Measurements from ENCODE around the gene TP53INP2. TPM values are rescaled to one million over a fixed set of nuclear protein-coding genes. Genes with fewer than 3 reads are reported as not detected.
A peak's percentile ranks its signal among the peaks of the same experiment; 100 is the strongest.

Gene TP53INP2
- total RNA-seq, 1 experiment from 2014 or later, result 7.1 TPM

GRCh38 chr20:34675993-34676641, 28.0 kb upstream of the TP53INP2 start:
- BruUV-seq (replicated peaks), result TSS peak; percentile 75
- Histone ChIP-seq H3K27ac (ENCODE audit: low read depth, low read length) (peak overlapping the region; percentile 55), H3K27me3 (ENCODE audit: insufficient read depth, low read length) (no peaks in the 10 kb centered on the region), H3K9ac (ENCODE audit: low read length) (peak overlapping the region; percentile 75), H3K4me3 (replicated peaks in 1 of 2; ENCODE audit: low read depth in 1 of 2, low read length in 2 of 2) (peak overlapping the region; percentile 76 to 87), H2AFZ (ENCODE audit: low read depth, low read length, poor library complexity, severe bottlenecking) (no peak overlapping the region), H3K4me2 (ENCODE audit: low read length) (peak overlapping the region; percentile 89), H3K79me2 (ENCODE audit: insufficient read depth, low read length) (peaks cover 21% of the 10 kb centered on the region), H3K9me3 (ENCODE audit: control insufficient read depth in 1 of 2, insufficient read depth in 1 of 2, low read depth in 1 of 2, low read length in 2 of 2) (no peaks in the 10 kb centered on the region), H3K4me1 (ENCODE audit: control insufficient read depth in 1 of 2, insufficient read depth in 2 of 2, low read length in 2 of 2) (peaks cover 7 to 12% of the 10 kb centered on the region in 2 experiments; a peak in 3 of 4 replicates), H3K9me2 (ENCODE audit: insufficient read depth) (no peaks in the 10 kb centered on the region), H4K20me1 (ENCODE audit: insufficient read depth) (no peaks in the 10 kb centered on the region), H3K36me3 (ENCODE audit: control insufficient read depth in 1 of 2, insufficient read depth in 2 of 2, low read length in 2 of 2) (no peaks in the 10 kb centered on the region)
- RAD21 ChIA-PET (ENCODE audit: low non-redundant PET in 1 of 2, low total read pairs in 2 of 2, uncharacterized antibody in 2 of 2, unreplicated experiment in 2 of 2), result no interaction called here
- intact Hi-C loops (cut with micrococcal nuclease), result no loop called here
- TF ChIP-seq SRF (IDR thresholded peaks at IDR 0.05; ENCODE audit: low read depth) (no peak), ELF1 (IDR thresholded peaks at IDR 0.05; ENCODE audit: borderline replicate concordance, low read depth) (no peak), POLR2AphosphoS5 (IDR thresholded peaks at IDR 0.05; ENCODE audit: low read depth, low read length) (no peak), EZH2phosphoT487 (IDR thresholded peaks at IDR 0.05; ENCODE audit: borderline replicate concordance) (no peak), CTCF (IDR thresholded peaks at IDR 0.05 in 2 of 3, conservative IDR thresholded peaks at IDR 0.05 in 1 of 3; ENCODE audit: borderline replicate concordance in 1 of 3, insufficient read depth in 1 of 3, low read depth in 2 of 3, low read length in 2 of 3) (no peak), POLR2A (IDR thresholded peaks at IDR 0.05; ENCODE audit: borderline replicate concordance, extremely low read depth, insufficient read depth, insufficient read length) (no peak), ZNF274 (IDR thresholded peaks at IDR 0.05; ENCODE audit: low read depth, low read length) (no peak), TCF7L2 (IDR thresholded peaks at IDR 0.05; ENCODE audit: borderline replicate concordance, extremely low read depth, insufficient read depth, insufficient read length) (no peak), JUND (IDR thresholded peaks at IDR 0.05) (no peak), RAD21 (IDR thresholded peaks at IDR 0.05; ENCODE audit: low read depth) (no peak), SP1 (IDR thresholded peaks at IDR 0.05; ENCODE audit: low read depth) (no peak), YY1 (IDR thresholded peaks at IDR 0.05; ENCODE audit: extremely low read depth, insufficient replicate concordance, low read depth, low read length) (no peak), FOSL1 (IDR thresholded peaks at IDR 0.05; ENCODE audit: low read depth) (no peak), ZBTB33 (IDR thresholded peaks at IDR 0.05; ENCODE audit: extremely low read depth, insufficient replicate concordance, low read length) (no peak)
- TF ChIP-seq, protein P1, sequence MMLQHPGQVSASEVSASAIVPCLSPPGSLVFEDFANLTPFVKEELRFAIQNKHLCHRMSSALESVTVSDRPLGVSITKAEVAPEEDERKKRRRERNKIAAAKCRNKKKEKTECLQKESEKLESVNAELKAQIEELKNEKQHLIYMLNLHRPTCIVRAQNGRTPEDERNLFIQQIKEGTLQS (IDR thresholded peaks at IDR 0.05), result no peak
- peak; percentile 5 for ATAC-seq
- no peak for DNase-seq (ENCODE audit: low read depth, low spot score)
- CTCF ChIA-PET, result interaction anchor here (0.7 kb wide), 2 partner anchors 94 to 415 kb away, joined by 3 to 4 read pairs; no protein-coding TSS in a partner anchor
- POLR2A ChIA-PET, result no interaction called here

Measured in HCT116 (cell line).